ENCODE measurements around the gene SYCP2. TPM values are rescaled to one million over a fixed set of nuclear protein-coding genes. Genes with fewer than 3 reads are reported as not detected.
"Not testable (repeated sequence)": the region's sequence is repeated elsewhere in the genome, so short reads cannot be mapped to it uniquely, and the experiment has no call there.

Gene SYCP2
- total and polyA plus RNA-seq, 2 of the 8 experiments (the other 6 are each of a cell fraction or from before 2014, with no cell fraction given), result 0.02 to 0.50 TPM

- TF ChIP-seq CTBP2 (IDR thresholded peaks at IDR 0.05; ENCODE audit: borderline replicate concordance, insufficient read depth, insufficient read length, low read length) (no peak), RFX5 (IDR thresholded peaks at IDR 0.05; ENCODE audit: borderline replicate concordance, low read depth, low read length) (no peak), SIX5 (IDR thresholded peaks at IDR 0.05; ENCODE audit: low read depth, low read length) (no peak), CHD1 (IDR thresholded peaks at IDR 0.05; ENCODE audit: low read depth, low read length) (no peak), BRCA1 (IDR thresholded peaks at IDR 0.05; ENCODE audit: low read depth, low read length) (no peak), ATF2 (IDR thresholded peaks at IDR 0.05; ENCODE audit: low read length) (no peak)
Measured at GRCh38 chr20:59857966-59858365, 75.5 kb downstream of the SYCP2 start (continued).

- H4K5ac ChIP-seq (ENCODE audit: insufficient read length, low read depth, low read length); H2BK5ac ChIP-seq (ENCODE audit: low read depth, low read length); H3K18ac ChIP-seq (ENCODE audit: extremely low read depth, low read length); H3K14ac ChIP-seq (ENCODE audit: insufficient read length); POLR2A ChIA-PET (ENCODE audit: partially characterized antibody); H3K4me3 ChIP-seq (ENCODE audit: extremely low read depth in 1 of 4, insufficient read depth in 2 of 4, low read depth in 3 of 4, low read length in 4 of 4); H2AK5ac ChIP-seq (ENCODE audit: low read depth, low read length); H3K79me1 ChIP-seq (ENCODE audit: low read depth, low read length); H4K20me1 ChIP-seq (replicated peaks in 1 of 2; ENCODE audit: control insufficient read depth in 1 of 2, insufficient read depth in 2 of 2, low read length in 2 of 2); H2BK15ac ChIP-seq (ENCODE audit: low read length); H3K4me2 ChIP-seq (ENCODE audit: insufficient read depth in 1 of 2, low read depth in 2 of 2, low read length in 2 of 2); H4K91ac ChIP-seq (replicated peaks; ENCODE audit: insufficient read length, low read length); H3K27ac ChIP-seq (ENCODE audit: low read depth, low read length); H3K23ac ChIP-seq (ENCODE audit: insufficient read length); H3K36me3 ChIP-seq (ENCODE audit: control insufficient read depth in 2 of 4, insufficient read depth in 4 of 4, low read length in 3 of 4); H3K4me1 ChIP-seq (replicated peaks in 1 of 4; ENCODE audit: control insufficient read depth in 3 of 4, insufficient read depth in 4 of 4, low read length in 3 of 4); H4K8ac ChIP-seq (ENCODE audit: extremely low read depth, insufficient read depth, low read length); H3K27me3 ChIP-seq (replicated peaks in 1 of 4; ENCODE audit: control insufficient read depth in 3 of 4, extremely low read depth in 1 of 4, insufficient read depth in 3 of 4, low read length in 3 of 4); H2AFZ ChIP-seq (ENCODE audit: low read length); H3K9ac ChIP-seq (replicated peaks in 1 of 4; ENCODE audit: extremely low read depth in 1 of 4, low read depth in 3 of 4, low read length in 3 of 4); H3K23me2 ChIP-seq (ENCODE audit: low read depth, low read length); H2BK12ac ChIP-seq (ENCODE audit: low read depth, low read length); H3K4ac ChIP-seq (replicated peaks; ENCODE audit: insufficient read length, low read depth, low read length); FAIRE-seq; H2BK120ac ChIP-seq (replicated peaks; ENCODE audit: low read depth, low read length); DNase-seq (ENCODE audit: low read depth in 1 of 2, low spot score in 2 of 2); H3K56ac ChIP-seq (replicated peaks; ENCODE audit: insufficient read length, low read depth, low read length); H3K79me2 ChIP-seq (ENCODE audit: control insufficient read depth in 1 of 2, insufficient read depth in 2 of 2, low read length in 2 of 2); H2BK20ac ChIP-seq (ENCODE audit: low read length): not testable (repeated sequence)
- WGBS, 2 experiments (ENCODE audit: extremely low coverage in 1 of 2, insufficient coverage in 1 of 2, insufficient read length in 1 of 2, insufficient replicate concordance in 2 of 2, low coverage in 1 of 2, low lambda C conversion rate in 2 of 2, missing lambda C conversion rate in 1 of 2), result 67% methylated on average over 5 of the region's 5 CpGs; no CpG with 5 or more reads in 1 of the 2 experiments
- CTCF ChIA-PET (ENCODE audit: partially characterized antibody), result interaction anchor here (0.6 to 1.3 kb wide), 2 partner anchors 9 to 92 kb away, joined by 3 read pairs; no protein-coding TSS in a partner anchor
- H3K9me3 ChIP-seq (ENCODE audit: insufficient read depth in 2 of 2, low read depth in 1 of 2, low read length in 1 of 2), result peaks cover 48 to 52% of the 10 kb centered on the region in 2 experiments
Measured at GRCh38 chr20:59856941-59857340, 76.5 kb downstream of the SYCP2 start.

Measured in H1 (cell line).